Adipose tissue (tissue), 3 donors: ENCODE results near the gene GSTM2. TPM values are rescaled to one million over a fixed set of nuclear protein-coding genes. Genes with fewer than 3 reads are reported as not detected.
"Not testable (repeated sequence)": the region's sequence is repeated elsewhere in the genome, so short reads cannot be mapped to it uniquely, and the experiment has no call there.

Source experiments
- H3K27ac ChIP-seq: one replicate; pipeline ENCODE4 v1.5.1; 2013; ENCODE audit warnings: low read depth, low read length
- WGBS, 3 donors: extraction: QIAGEN DNeasy Blood & Tissue Kit; methylation state at CpG; one replicate each; pipeline ENCODE4 v1.1.7; 2013; 5-methylcytosine and 5-hydroxymethylcytosine counted together
- polyA plus RNA-seq, 3 donors: library from polyadenylated mRNA; stranded (reverse); fragments of 200-250 nt; gene quantifications; one replicate each; pipeline ENCODE4 v1.2.3, GENCODE V29; 2013
- donor health status: healthy with polysubstance abuse.
- donor health status: Bipolar disorder and iron deficiency.
- donor health status: healthy.

Gene GSTM2
- polyA plus RNA-seq, 3 donors, result 21.4 to 93.2 (median 74.8) TPM

- WGBS, 3 donors, result 89 to 93% methylated on average over 4 of the region's 4 CpGs; no CpG with 5 or more reads in 1 of the 3 donors
- no peak overlapping the region for H3K27ac ChIP-seq
Observed at GRCh38 chr1:109697066-109697465, 29.2 kb downstream of the GSTM2 start.

GRCh38 chr1:109697861-109698260 lies 30.0 kb downstream of the GSTM2 start:
- WGBS, 3 donors, result 91% methylated on average over 4 of the region's 4 CpGs; no CpG with 5 or more reads in 1 of the 3 donors

GRCh38 chr1:109702940-109703339 lies 35.1 kb downstream of the GSTM2 start:
- not testable (repeated sequence) for H3K27ac ChIP-seq
- 85 to 91% (median 87%) methylated on average over 3 of the region's 3 CpGs for WGBS, 3 donors

More at GRCh38 chr1:109697861-109698260, 30.0 kb downstream of the GSTM2 start:
- H3K27ac ChIP-seq, result not testable (repeated sequence)

- no peak overlapping the region for H3K27ac ChIP-seq
- WGBS, 3 donors, result 67 to 86% (median 79%) methylated on average over 8 of the region's 8 CpGs
Observed at GRCh38 chr1:109704173-109704572, 36.3 kb downstream of the GSTM2 start.

GRCh38 chr1:109705411-109705810 lies 37.6 kb downstream of the GSTM2 start:
- H3K27ac ChIP-seq, result no peak overlapping the region
- 83 to 94% (median 92%) methylated on average over 4 of the region's 4 CpGs for WGBS, 3 donors

- WGBS, 3 donors, result 78 to 92% (median 80%) methylated on average over 4 of the region's 4 CpGs
- not testable (repeated sequence) for H3K27ac ChIP-seq
Observed at GRCh38 chr1:109708949-109709348, 41.1 kb downstream of the GSTM2 start.

GRCh38 chr1:109709822-109710221 lies 42.0 kb downstream of the GSTM2 start:
- H3K27ac ChIP-seq, result not testable (repeated sequence)

- H3K27ac ChIP-seq, result not testable (repeated sequence)
- WGBS, 3 donors, result 16 to 37% (median 24%) methylated on average over 32 to 33 of the region's 33 CpGs
Observed at GRCh38 chr1:109711593-109712320, 43.9 kb downstream of the GSTM2 start, which contains the start of gene GSTM5. Gene GSTM5 (plus strand): TSS chr1:109712251. CDS start chr1:109712313, 62 bp downstream.

- 39 to 60% (median 47%) methylated on average over 22 of the region's 22 CpGs for WGBS, 3 donors
Observed at GRCh38 chr1:109712321-109712864, 44.5 kb downstream of the GSTM2 start.

GRCh38 chr1:109713636-109714035 lies 45.8 kb downstream of the GSTM2 start:
- H3K27ac ChIP-seq, result no peak overlapping the region
- WGBS, 3 donors, result 86 to 90% (median 87%) methylated on average over 5 of the region's 5 CpGs

More at GRCh38 chr1:109712321-109712864, 44.5 kb downstream of the GSTM2 start:
- no peak overlapping the region for H3K27ac ChIP-seq

- no peak overlapping the region for H3K27ac ChIP-seq
- 82 to 84% (median 82%) methylated on average over 12 of the region's 12 CpGs for WGBS, 3 donors
Observed at GRCh38 chr1:109714661-109715372, 47.0 kb downstream of the GSTM2 start.

- 63 to 82% (median 70%) methylated on average over 3 of the region's 3 CpGs for WGBS, 3 donors
- no peak overlapping the region for H3K27ac ChIP-seq
Observed at GRCh38 chr1:109716121-109716520, 48.3 kb downstream of the GSTM2 start.

GRCh38 chr1:109716570-109717090 lies 48.8 kb downstream of the GSTM2 start:
- H3K27ac ChIP-seq, result no peak overlapping the region
- WGBS, 3 donors, result 48 to 77% (median 55%) methylated on average over 3 of the region's 3 CpGs

- H3K27ac ChIP-seq, result no peak overlapping the region
- WGBS, 3 donors, result 78 to 81% (median 81%) methylated on average over 5 of the region's 5 CpGs
Observed at GRCh38 chr1:109717729-109718128, 49.9 kb downstream of the GSTM2 start.

- no peak overlapping the region for H3K27ac ChIP-seq
- WGBS, 3 donors, result 64 to 94% (median 90%) methylated on average over 2 of the region's 2 CpGs
Observed at GRCh38 chr1:109718495-109718894, 50.6 kb downstream of the GSTM2 start.

GRCh38 chr1:109719337-109719837 lies 51.5 kb downstream of the GSTM2 start:
- WGBS, 3 donors, result 69 to 77% (median 74%) methylated on average over 5 of the region's 5 CpGs
- H3K27ac ChIP-seq, result no peak overlapping the region

- no peak overlapping the region for H3K27ac ChIP-seq
- 63 to 91% (median 66%) methylated on average over 5 of the region's 5 CpGs for WGBS, 3 donors
Observed at GRCh38 chr1:109721042-109721441, 53.2 kb downstream of the GSTM2 start.

GRCh38 chr1:109721971-109722370 lies 54.1 kb downstream of the GSTM2 start:
- H3K27ac ChIP-seq, result no peak overlapping the region
- WGBS, 3 donors, result 95 to 99% (median 98%) methylated on average over 1 of the region's 1 CpG
